SU-DHL-6 (cell line): ENCODE data around the gene MKKS.

Experiments used
- H2AFZ ChIP-seq: fragments of 200-600 bp; sonication (generic); 2 replicates; pipeline ENCODE4 v1.6.1; 2014; ENCODE audit warnings: low read depth, mild to moderate bottlenecking, moderate library complexity, mixed read lengths, antibody characterized with exemption, low read length; ENCODE audit not compliant: severe bottlenecking
- H3F3A ChIP-seq: fragments of 200-600 bp; shearing (Covaris generic); 2 replicates; pipeline ENCODE4 v1.6.0; 2016; ENCODE audit warnings: antibody characterized with exemption, mild to moderate bottlenecking; ENCODE audit not compliant: insufficient read depth
- H3K27ac ChIP-seq: fragments of 200-600 bp; sonication (generic); 2 replicates; pipeline ENCODE4 v1.5.1; 2016; ENCODE audit warnings: low read depth, mild to moderate bottlenecking, low read length, moderate library complexity, mixed read lengths
- H3K27me3 ChIP-seq: fragments of 200-600 bp; sonication (generic), shearing (Covaris generic); 2 replicates; pipeline ENCODE4 v1.6.0; 2014; ENCODE audit warnings: mild to moderate bottlenecking, low read length
- H3K36me3 ChIP-seq: fragments of 200-600 bp; sonication (generic); 2 replicates; pipeline ENCODE4 v1.6.1; 2014; ENCODE audit warnings: mild to moderate bottlenecking, low read length, mixed read lengths
- H3K4me2 ChIP-seq: fragments of 300-600, 200-600 bp; shearing (Covaris generic), sonication (generic); 2 replicates; pipeline ENCODE4 v1.6.0; 2014; ENCODE audit warnings: low read length, low read depth, mild to moderate bottlenecking; ENCODE audit not compliant: poor library complexity, severe bottlenecking
- H3K4me3 ChIP-seq: fragments of 200-600 bp; sonication (generic); 2 replicates; pipeline ENCODE4 v1.5.1; 2014; ENCODE audit warnings: antibody characterized with exemption, low read length, mild to moderate bottlenecking, mixed read lengths; ENCODE audit not compliant: insufficient read depth, poor library complexity, severe bottlenecking
- H3K79me2 ChIP-seq: fragments of 200-600 bp; sonication (generic); 2 replicates; pipeline ENCODE4 v1.6.1; 2014; ENCODE audit warnings: mild to moderate bottlenecking, low read length, moderate library complexity; ENCODE audit not compliant: insufficient read depth
- H3K9ac ChIP-seq: fragments of 200-600 bp; sonication (generic); 2 replicates; pipeline ENCODE4 v1.7.0; 2014; ENCODE audit warnings: mild to moderate bottlenecking, low read length
- H3K9me2 ChIP-seq: fragments of 200-600 bp; sonication (generic); replicated peaks from 2 replicates; pipeline ENCODE4 v1.6.1; 2014; ENCODE audit warnings: low read length; ENCODE audit not compliant: insufficient read depth
- H3K9me3 ChIP-seq: fragments of 200-600 bp; sonication (generic); 2 replicates; pipeline ENCODE4 v1.6.1; 2014; ENCODE audit warnings: low read length, mixed read lengths; ENCODE audit not compliant: insufficient read depth
- H4K20me1 ChIP-seq: fragments of 200-600 bp; sonication (generic); 2 replicates; pipeline ENCODE4 v1.6.1; 2014; ENCODE audit warnings: low read depth, mild to moderate bottlenecking, antibody characterized with exemption, low read length, moderate library complexity, mixed read lengths
- EZH2phosphoT487 ChIP-seq: fragments of 200-600 bp; sonication (generic), shearing (Covaris generic); conservative IDR thresholded peaks from 2 replicates; pipeline ENCODE4 v1.6.1; 2018; ENCODE audit warnings: mild to moderate bottlenecking, antibody characterized with exemption, low read length, moderate library complexity, mixed read lengths
- TF ChIP-seq, protein P1 (sequence below): fragments of 200-600 bp; sonication (generic); IDR thresholded peaks from one replicate; pipeline ENCODE4 v1.5.1; 2017; ENCODE audit warnings: antibody characterized with exemption, mild to moderate bottlenecking, low read length, moderate library complexity; ENCODE audit not compliant: insufficient read depth, poor library complexity, severe bottlenecking

The MKKS gene

DNA sequence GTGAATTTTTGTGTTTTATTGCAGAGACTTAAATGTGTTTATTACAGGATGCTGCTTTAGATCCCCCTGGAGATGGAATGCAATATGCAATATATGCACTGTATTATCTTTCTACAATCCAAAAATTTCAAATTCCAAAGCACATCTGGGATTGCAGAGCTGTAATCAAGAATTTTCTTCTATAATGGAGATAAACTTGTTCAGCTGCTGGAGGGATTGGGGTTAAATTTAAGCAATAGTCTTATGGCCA, 66.4 kb downstream of the MKKS start:
- Histone ChIP-seq H3K27ac (no peak overlapping the region), H3K36me3 (no peaks in the 10 kb centered on the region), H3K9me3 (no peaks in the 10 kb centered on the region), H3K9ac (no peak overlapping the region), H2AFZ (no peak overlapping the region), H4K20me1 (no peaks in the 10 kb centered on the region), H3K4me2 (no peak overlapping the region), H3K9me2 (no peaks in the 10 kb centered on the region), H3K27me3 (no peaks in the 10 kb centered on the region), H3K4me3 (no peak overlapping the region), H3F3A (no peaks in the 10 kb centered on the region), H3K79me2 (no peaks in the 10 kb centered on the region)
- TF ChIP-seq, protein P1, sequence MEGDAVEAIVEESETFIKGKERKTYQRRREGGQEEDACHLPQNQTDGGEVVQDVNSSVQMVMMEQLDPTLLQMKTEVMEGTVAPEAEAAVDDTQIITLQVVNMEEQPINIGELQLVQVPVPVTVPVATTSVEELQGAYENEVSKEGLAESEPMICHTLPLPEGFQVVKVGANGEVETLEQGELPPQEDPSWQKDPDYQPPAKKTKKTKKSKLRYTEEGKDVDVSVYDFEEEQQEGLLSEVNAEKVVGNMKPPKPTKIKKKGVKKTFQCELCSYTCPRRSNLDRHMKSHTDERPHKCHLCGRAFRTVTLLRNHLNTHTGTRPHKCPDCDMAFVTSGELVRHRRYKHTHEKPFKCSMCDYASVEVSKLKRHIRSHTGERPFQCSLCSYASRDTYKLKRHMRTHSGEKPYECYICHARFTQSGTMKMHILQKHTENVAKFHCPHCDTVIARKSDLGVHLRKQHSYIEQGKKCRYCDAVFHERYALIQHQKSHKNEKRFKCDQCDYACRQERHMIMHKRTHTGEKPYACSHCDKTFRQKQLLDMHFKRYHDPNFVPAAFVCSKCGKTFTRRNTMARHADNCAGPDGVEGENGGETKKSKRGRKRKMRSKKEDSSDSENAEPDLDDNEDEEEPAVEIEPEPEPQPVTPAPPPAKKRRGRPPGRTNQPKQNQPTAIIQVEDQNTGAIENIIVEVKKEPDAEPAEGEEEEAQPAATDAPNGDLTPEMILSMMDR, result no peak
- TF ChIP-seq EZH2phosphoT487, result no peak

DNA sequence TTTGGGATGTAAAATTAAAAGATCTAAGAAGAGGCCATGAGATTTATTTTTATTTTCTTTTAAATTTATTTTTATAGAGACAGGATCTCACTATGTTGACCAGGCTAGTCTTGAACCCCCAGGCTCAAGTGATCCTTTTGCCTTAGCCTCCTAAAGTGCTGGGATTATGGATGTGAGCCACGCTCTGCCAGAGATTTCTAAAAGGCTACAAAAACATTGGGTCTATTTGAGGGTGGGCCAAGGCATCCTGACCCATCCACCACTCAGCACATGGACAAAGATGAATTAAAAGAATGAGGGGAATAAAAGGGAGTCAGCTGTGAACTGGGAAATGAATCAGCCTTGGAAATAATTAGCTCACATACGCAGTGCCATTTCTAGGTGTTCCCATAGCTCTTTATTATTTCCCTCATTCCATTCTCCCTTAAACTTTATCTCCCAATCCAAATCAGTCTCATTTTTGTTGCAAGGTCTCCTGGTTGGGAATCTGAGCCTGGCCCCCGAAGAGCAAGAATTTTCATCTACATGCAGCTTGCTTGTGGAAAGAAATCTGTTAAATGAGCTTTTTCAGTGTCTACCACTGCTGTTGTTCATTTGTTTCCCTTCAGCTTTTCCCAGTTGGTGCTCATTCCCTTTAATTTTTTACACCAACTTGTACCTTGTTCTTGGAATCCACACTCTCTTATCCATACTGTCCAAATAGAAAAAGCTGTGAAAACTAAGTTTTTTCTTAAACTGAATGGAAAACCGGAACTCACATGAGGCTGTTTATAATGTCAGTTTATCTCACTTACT, 66.9 kb downstream of the MKKS start:
- H3K9ac ChIP-seq, result no peak overlapping the region
- TF ChIP-seq, protein P1, result no peak

DNA sequence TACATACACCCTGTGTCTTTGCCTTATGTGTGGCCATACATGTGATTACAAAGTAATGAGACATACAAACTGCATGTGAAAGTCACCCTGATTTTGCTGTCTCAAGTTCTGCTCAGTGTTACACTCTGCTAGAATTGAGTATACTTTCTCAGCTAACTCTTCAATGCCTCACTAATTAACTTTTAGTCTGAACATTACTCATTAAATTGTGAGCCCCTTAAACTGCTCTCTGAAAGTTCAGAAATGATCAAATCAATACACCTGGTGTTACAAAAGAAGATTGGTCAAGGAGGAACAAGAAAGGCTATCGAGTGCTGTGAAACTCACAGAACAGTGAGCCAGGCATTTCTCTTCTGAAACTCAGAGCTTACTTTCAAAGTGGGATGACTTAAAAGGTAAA, 71.3 kb downstream of the MKKS start:
- Histone ChIP-seq H3K9me2 (no peaks in the 10 kb centered on the region), H3K36me3 (no peaks in the 10 kb centered on the region), H3K27ac (no peak overlapping the region), H3F3A (no peaks in the 10 kb centered on the region), H3K9me3 (no peaks in the 10 kb centered on the region), H4K20me1 (no peaks in the 10 kb centered on the region), H3K79me2 (no peaks in the 10 kb centered on the region), H3K4me3 (no peak overlapping the region), H3K9ac (no peak overlapping the region), H3K27me3 (no peaks in the 10 kb centered on the region), H3K4me2 (no peak overlapping the region), H2AFZ (no peak overlapping the region)
- no peak for TF ChIP-seq EZH2phosphoT487
- TF ChIP-seq, protein P1, result no peak

More for the DNA sequence above, 66.9 kb downstream of the MKKS start:
- H3F3A ChIP-seq, result no peaks in the 10 kb centered on the region
- no peaks in the 10 kb centered on the region for H4K20me1 ChIP-seq
- no peak overlapping the region for H3K27ac ChIP-seq
- no peak overlapping the region for H2AFZ ChIP-seq
- H3K4me2 ChIP-seq, result no peak overlapping the region
- no peaks in the 10 kb centered on the region for H3K36me3 ChIP-seq
- no peaks in the 10 kb centered on the region for H3K9me3 ChIP-seq
- no peaks in the 10 kb centered on the region for H3K79me2 ChIP-seq
- H3K4me3 ChIP-seq, result no peak overlapping the region
- no peaks in the 10 kb centered on the region for H3K9me2 ChIP-seq
- H3K27me3 ChIP-seq, result no peaks in the 10 kb centered on the region

DNA sequence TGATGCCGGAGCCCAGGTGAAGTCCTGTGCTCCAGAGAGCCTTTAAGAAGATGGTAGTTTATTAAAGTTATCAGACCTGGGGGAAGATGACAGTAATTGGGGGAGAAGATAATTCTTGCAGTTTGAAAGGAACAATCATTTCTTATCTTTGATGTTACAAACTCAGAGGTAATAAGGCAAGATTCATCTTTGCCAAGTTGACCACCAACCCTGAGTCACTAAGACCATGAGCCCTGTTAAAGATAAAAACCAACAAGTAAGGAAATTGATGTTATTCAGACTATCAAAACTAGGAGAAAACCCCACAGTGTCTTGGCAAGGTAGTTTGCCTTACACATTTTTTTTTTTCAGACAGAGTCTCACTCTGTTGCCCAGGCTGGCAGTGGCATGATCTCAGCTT, 73.1 kb downstream of the MKKS start:
- H3K4me2 ChIP-seq, result no peak overlapping the region
- no peak overlapping the region for H2AFZ ChIP-seq
- H3K27ac ChIP-seq, result no peak overlapping the region
- H4K20me1 ChIP-seq, result no peaks in the 10 kb centered on the region
- TF ChIP-seq, protein P1, result no peak
- no peak for TF ChIP-seq EZH2phosphoT487
- no peaks in the 10 kb centered on the region for H3K27me3 ChIP-seq
- H3K4me3 ChIP-seq, result no peak overlapping the region
- no peaks in the 10 kb centered on the region for H3K9me3 ChIP-seq
- no peaks in the 10 kb centered on the region for H3K79me2 ChIP-seq
- H3K9me2 ChIP-seq, result no peaks in the 10 kb centered on the region
- no peaks in the 10 kb centered on the region for H3F3A ChIP-seq
- H3K36me3 ChIP-seq, result no peaks in the 10 kb centered on the region
- no peak overlapping the region for H3K9ac ChIP-seq
